Keratinocyte (primary cell): ENCODE measurements around the gene PLXDC2. TPM values are rescaled to one million over a fixed set of nuclear protein-coding genes. Genes with fewer than 3 reads are reported as not detected.

Experiments
- DNase-seq: peaks from one replicate; pipeline ENCODE4 v3.0.0-alpha.2; 2011; ENCODE audit warnings: low read depth, missing footprints, low spot score
- FAIRE-seq: peaks from 2 replicates; lab custom pipeline; 2011; peaks lifted over from hg19 to GRCh38; lab: Jason Lieb, UNC
- H2AFZ ChIP-seq: 2 replicates; pipeline ENCODE4 v1.6.0; 2012; ENCODE audit warnings: low read length, control low read depth, inconsistent platforms; ENCODE audit not compliant: control insufficient read depth
- H3K27ac ChIP-seq: 2 replicates; pipeline ENCODE4 v1.5.1; 2011; ENCODE audit warnings: low read length; ENCODE audit not compliant: control insufficient read depth, insufficient read depth
- H3K27me3 ChIP-seq: 3 replicates; pipeline ENCODE4 v1.6.0; 2011; ENCODE audit warnings: low read length; ENCODE audit not compliant: control insufficient read depth, insufficient read depth; ENCODE audit errors: extremely low read depth
- H3K36me3 ChIP-seq, 2 experiments: 2 replicates in 1 of 2; 3 replicates in 1 of 2; pipeline ENCODE4 v1.5.1; 2011; ENCODE audit warnings: low read length in 2 of 2, mild to moderate bottlenecking in 1 of 2; ENCODE audit not compliant: control insufficient read depth in 2 of 2, insufficient read depth in 2 of 2; ENCODE audit errors: extremely low read depth in 1 of 2
- H3K4me1 ChIP-seq: 3 replicates; pipeline ENCODE4 v1.5.1; 2011; ENCODE audit warnings: low read length; ENCODE audit not compliant: control insufficient read depth, insufficient read depth; ENCODE audit errors: extremely low read depth
- H3K4me2 ChIP-seq: 3 replicates; pipeline ENCODE4 v1.6.0; 2011; ENCODE audit warnings: low read depth, low read length; ENCODE audit not compliant: control insufficient read depth, insufficient read depth; ENCODE audit errors: extremely low read depth
- H3K4me3 ChIP-seq, 3 experiments: fragments of 200-600 bp in 1 of 3; sonication (generic) in 1 of 3; 2 replicates in 2 of 3; 3 replicates in 1 of 3; pipeline ENCODE4 v1.5.1; 2011 to 2016; ENCODE audit warnings: low read length in 3 of 3, mild to moderate bottlenecking in 3 of 3, control low read depth in 2 of 3, inconsistent platforms in 1 of 3, low read depth in 1 of 3, mixed read lengths in 1 of 3, mixed run types in 1 of 3, moderate library complexity in 1 of 3; ENCODE audit not compliant: control insufficient read depth in 2 of 3, insufficient read depth in 2 of 3; ENCODE audit errors: extremely low read depth in 1 of 3
- H3K79me2 ChIP-seq: 2 replicates; pipeline ENCODE4 v1.6.0; 2012; ENCODE audit warnings: low read length; ENCODE audit not compliant: control insufficient read depth, insufficient read depth
- H3K9ac ChIP-seq: 3 replicates; pipeline ENCODE4 v1.6.0; 2011; ENCODE audit warnings: low read length; ENCODE audit not compliant: control insufficient read depth, insufficient read depth; ENCODE audit errors: extremely low read depth
- H3K9me1 ChIP-seq: 3 replicates; pipeline ENCODE4 v1.6.0; 2011; ENCODE audit warnings: low read length; ENCODE audit not compliant: control insufficient read depth, insufficient read depth; ENCODE audit errors: extremely low read depth
- H3K9me3 ChIP-seq: 2 replicates; pipeline ENCODE4 v1.5.1; 2012; ENCODE audit warnings: low read depth, low read length; ENCODE audit not compliant: control insufficient read depth
- H4K20me1 ChIP-seq: 3 replicates; pipeline ENCODE4 v1.6.0; 2011; ENCODE audit warnings: low read length; ENCODE audit not compliant: control insufficient read depth, insufficient read depth; ENCODE audit errors: extremely low read depth
- CTCF ChIP-seq, 3 experiments: IDR thresholded peaks in 1 of 3; conservative IDR thresholded peaks in 1 of 3; optimal IDR thresholded peaks in 1 of 3; 2 replicates in 2 of 3; 3 replicates in 1 of 3; pipeline versions ENCODE3 to v1.5.1; 2011; ENCODE audit warnings: low read length in 3 of 3, mild to moderate bottlenecking in 3 of 3, moderate library complexity in 2 of 3, control low read depth in 1 of 3, inconsistent platforms in 1 of 3; ENCODE audit not compliant: insufficient read depth in 2 of 3; ENCODE audit errors: extremely low read depth in 1 of 3
- EZH2 ChIP-seq: IDR thresholded peaks from one replicate; pipeline ENCODE4 v1.6.1; 2012; ENCODE audit warnings: inconsistent platforms, mild to moderate bottlenecking, low read length, moderate library complexity
- dilution Hi-C: fragments of 300-500 bp; cut with MboI; formaldehyde crosslinking; loops from one replicate; pipeline ENCODE4 v1.7.0; 2020; ENCODE audit warnings: low sequenced_read_pairs; ENCODE audit not compliant: extremely low pct_ligation_motif_present
- polyA plus RNA-seq, 5 experiments: library from polyadenylated mRNA; depleted of rRNA in 3 of 5; stranded (reverse) in 3 of 5; stranded (forward) in 1 of 5; unstranded in 1 of 5; fragments of >200 nt; gene quantifications; 1 replicate in 1 of 5; 2 replicates in 3 of 5; 3 replicates in 1 of 5; pipeline versions ENCODE4 v1.2.1 to v1.2.3, GENCODE V29; 2011 to 2012; ENCODE audit warnings: missing spikeins in 2 of 5, low read depth in 1 of 5, low replicate concordance in 1 of 5

Gene PLXDC2
- polyA plus RNA-seq, 1 donor (not counting 4 experiments of a cell fraction or from before 2014, with no cell fraction given): 12.9 TPM

- no peak overlapping the region for H3K9ac ChIP-seq
- H2AFZ ChIP-seq: no peak overlapping the region
- DNase-seq (peak; percentile 66), FAIRE-seq (peak; percentile 77)
- peak overlapping the region; percentile 49 for H3K4me2 ChIP-seq
- H4K20me1 ChIP-seq: no peaks in the 10 kb centered on the region
- no peaks in the 10 kb centered on the region for H3K27me3 ChIP-seq
- TF ChIP-seq EZH2 (no peak), CTCF (optimal IDR thresholded peaks at IDR 0.05 in 1 of 3, IDR thresholded peaks at IDR 0.05 in 1 of 3, conservative IDR thresholded peaks at IDR 0.05 in 1 of 3; ENCODE audit: extremely low read depth in 1 of 3, insufficient read depth in 2 of 3, low read length in 3 of 3) (no peak)
- no peak overlapping the region for H3K27ac ChIP-seq
- no peak overlapping the region for H3K4me3 ChIP-seq
- H3K9me3 ChIP-seq: no peaks in the 10 kb centered on the region
- dilution Hi-C loops: no loop called here
- peaks cover 10% of the 10 kb centered on the region for H3K4me1 ChIP-seq
- H3K9me1 ChIP-seq: no peaks in the 10 kb centered on the region
- H3K79me2 ChIP-seq: no peaks in the 10 kb centered on the region
- H3K36me3 ChIP-seq: no peaks in the 10 kb centered on the region
Observed at GRCh38 chr10:20276127-20276979, 460.1 kb downstream of the PLXDC2 start.

- FAIRE-seq (no peak), DNase-seq (no peak)
- no peak overlapping the region for H3K4me3 ChIP-seq
- peaks cover 10% of the 10 kb centered on the region for H3K4me1 ChIP-seq
- H3K79me2 ChIP-seq: no peaks in the 10 kb centered on the region
- no peak overlapping the region for H2AFZ ChIP-seq
- no peak overlapping the region for H3K4me2 ChIP-seq
- H3K36me3 ChIP-seq: no peaks in the 10 kb centered on the region
- H3K9ac ChIP-seq: no peak overlapping the region
- H4K20me1 ChIP-seq: no peaks in the 10 kb centered on the region
- H3K27ac ChIP-seq: no peak overlapping the region
- H3K9me3 ChIP-seq: no peaks in the 10 kb centered on the region
- TF ChIP-seq EZH2 (no peak), CTCF (optimal IDR thresholded peaks at IDR 0.05 in 1 of 3, IDR thresholded peaks at IDR 0.05 in 1 of 3, conservative IDR thresholded peaks at IDR 0.05 in 1 of 3; ENCODE audit: extremely low read depth in 1 of 3, insufficient read depth in 2 of 3, low read length in 3 of 3) (no peak)
- H3K9me1 ChIP-seq: no peaks in the 10 kb centered on the region
- dilution Hi-C loops: no loop called here
- H3K27me3 ChIP-seq: no peaks in the 10 kb centered on the region
Observed at GRCh38 chr10:20277820-20278219, 461.6 kb downstream of the PLXDC2 start.
